ENCODE data around the gene FXYD5.

The FXYD5 gene

GRCh38 chr19:35214766-35215422 lies 60.4 kb downstream of the FXYD5 start:
- no peak for DNase-seq (ENCODE audit: low read depth)

- DNase-seq (ENCODE audit: low read depth), result peak; percentile 61
Observed at GRCh38 chr19:35216016-35216832, 61.7 kb downstream of the FXYD5 start.

- no peak for DNase-seq (ENCODE audit: low read depth)
Observed at GRCh38 chr19:35216833-35217648, 62.5 kb downstream of the FXYD5 start.

- DNase-seq (ENCODE audit: low read depth), result no peak
Observed at GRCh38 chr19:35217649-35217990, 63.1 kb downstream of the FXYD5 start.

GRCh38 chr19:35219008-35219407 lies 64.5 kb downstream of the FXYD5 start:
- DNase-seq (ENCODE audit: low read depth), result no peak
